CD4-positive, alpha-beta T cell (primary cell): ENCODE data around the gene YWHAG. TPM values are rescaled to one million over a fixed set of nuclear protein-coding genes. Genes with fewer than 3 reads are reported as not detected.
A peak's percentile ranks its signal among the peaks of the same experiment; 100 is the strongest.
"Not testable (repeated sequence)": the region's sequence is repeated elsewhere in the genome, so short reads cannot be mapped to it uniquely, and the experiment has no call there.

ENCODE experiments used
- ATAC-seq: fragments of 200-7000 bp; cut with Tn5 transposase; one replicate; pipeline ENCODE4 v1.10.0; 2022; ENCODE audit warnings: mild to moderate bottlenecking; ENCODE audit not compliant: poor library complexity
- CTCF ChIA-PET: fragments of 350-600 bp; sonication (Branson Sonifier 250); formaldehyde crosslinking; loops from one replicate; lab custom pipeline; 2021; ENCODE audit warnings: antibody characterized with exemption, inconsistent platforms; lab: Charles Lee
- POLR2A ChIA-PET: fragments of 350-600 bp; sonication (Branson Sonifier 250); formaldehyde crosslinking; loops from one replicate; lab custom pipeline; 2021; ENCODE audit warnings: antibody characterized with exemption, inconsistent platforms; lab: Charles Lee
- DNase-seq, 14 experiments: peaks; one replicate each; pipeline ENCODE4 v3.0.0-alpha.2; 2013 to 2020; ENCODE audit warnings: mixed read lengths in 2 of 14
- H3K27ac ChIP-seq, 2 donors: one replicate each; pipeline versions ENCODE4 v1.5.1 to v1.7.0; 2013; ENCODE audit warnings: low read length in 2 of 2, low read depth in 1 of 2, mild to moderate bottlenecking in 1 of 2
- H3K27me3 ChIP-seq, 2 experiments: 1 replicate in 1 of 2; 2 replicates in 1 of 2; pipeline versions ENCODE4 v1.6.1 to v1.7.0; 2013; ENCODE audit warnings: low read length in 2 of 2, control low read depth in 1 of 2, mild to moderate bottlenecking in 1 of 2, moderate library complexity in 1 of 2; ENCODE audit not compliant: insufficient read depth in 2 of 2, control insufficient read depth in 1 of 2
- H3K36me3 ChIP-seq: one replicate; pipeline ENCODE4 v1.6.1; 2013; ENCODE audit warnings: low read length, control low read depth; ENCODE audit not compliant: insufficient read depth
- H3K4me1 ChIP-seq: one replicate; pipeline ENCODE4 v1.6.1; 2013; ENCODE audit warnings: low read length, control low read depth; ENCODE audit not compliant: insufficient read depth
- H3K4me3 ChIP-seq: one replicate; pipeline ENCODE4 v1.5.1; 2013; ENCODE audit warnings: mild to moderate bottlenecking, low read length, moderate library complexity
- H3K9me3 ChIP-seq, 2 experiments: 1 replicate in 1 of 2; 2 replicates in 1 of 2; pipeline versions ENCODE4 v1.6.1 to v1.7.0; 2013; ENCODE audit warnings: low read length in 2 of 2, mild to moderate bottlenecking in 2 of 2, control low read depth in 1 of 2, moderate library complexity in 1 of 2; ENCODE audit not compliant: control insufficient read depth in 1 of 2, insufficient read depth in 1 of 2
- H3K27ac Mint-ChIP-seq: one replicate; pipeline ENCODE4 v1.8.0; 2020; ENCODE audit warnings: mixed read lengths
- H3K27me3 Mint-ChIP-seq: one replicate; pipeline ENCODE4 v1.8.0; 2021; ENCODE audit warnings: mixed read lengths
- H3K36me3 Mint-ChIP-seq: one replicate; pipeline ENCODE4 v1.8.0; 2021; ENCODE audit warnings: low read depth, mixed read lengths
- H3K4me1 Mint-ChIP-seq: one replicate; pipeline ENCODE4 v1.8.0; 2021; ENCODE audit warnings: low read depth, mixed read lengths
- H3K4me3 Mint-ChIP-seq: one replicate; pipeline ENCODE4 v1.8.0; 2020; ENCODE audit warnings: mild to moderate bottlenecking, mixed read lengths
- H3K9me3 Mint-ChIP-seq: one replicate; pipeline ENCODE4 v1.8.0; 2020; ENCODE audit warnings: mixed read lengths
- CTCF ChIP-seq: fragments of 200-600 bp; IDR thresholded peaks from one replicate; pipeline ENCODE4 v1.8.0; 2022; ENCODE audit warnings: antibody characterized with exemption, mild to moderate bottlenecking
- intact Hi-C, 2 experiments: fragments of 100-400 bp; cut with DNase I in 1 of 2; cut with micrococcal nuclease in 1 of 2; formaldehyde crosslinking; loops; one replicate each; pipeline versions ENCODE4 v1.15.1 to v1.9.0; 2023 to 2025; cut with DNase I, micrococcal nuclease
- total RNA-seq, 174 experiments: library from RNA in 2 of 174; stranded (reverse) in 2 of 174; gene quantifications; one replicate each; pipeline ENCODE4 v1.2.3 and lab custom pipeline; 2021 to 2026

Gene YWHAG
- total RNA-seq, 2 experiments from 2014 or later, result 23.4 to 24.3 TPM

DNA sequence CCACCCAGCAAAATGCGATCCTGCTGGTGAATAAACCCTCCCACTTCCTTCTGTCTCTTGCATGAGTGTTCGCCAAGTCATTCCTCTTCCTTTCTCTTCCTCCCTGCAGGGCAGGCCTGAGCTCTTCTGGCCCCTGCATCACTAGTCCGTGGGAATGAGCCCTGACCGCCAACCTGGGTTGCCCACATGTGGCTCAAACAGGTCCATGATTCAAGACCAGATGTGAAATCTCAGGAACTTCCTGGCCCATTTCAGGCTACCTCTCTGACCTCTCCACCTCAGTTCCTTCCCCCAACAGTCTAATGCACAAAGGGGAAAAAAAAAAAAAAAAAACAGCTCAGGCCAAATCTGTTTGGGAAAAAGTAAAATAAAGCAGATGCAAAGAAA, 5.4 kb upstream of the YWHAG start:
- Histone ChIP-seq H3K4me1 (peaks cover 21% of the 10 kb centered on the region), H3K4me3 (no peak overlapping the region), H3K27ac (no peak overlapping the region), H3K27me3 (no peaks in the 10 kb centered on the region), H3K36me3 (no peaks in the 10 kb centered on the region), H3K9me3 (no peaks in the 10 kb centered on the region)
- ChIA-PET CTCF (interaction anchor here (0.6 to 0.7 kb wide), 2 partner anchors 50 to 441 kb away, joined by 4 read pairs; no protein-coding TSS in a partner anchor), POLR2A (no interaction called here)
- DNase-seq (peak in 2 of 14 experiments; percentile 37 to 48), ATAC-seq (no peak)
- H3K4me1 Mint-ChIP-seq, result peaks cover 14% of the 10 kb centered on the region
- H3K9me3 Mint-ChIP-seq, result no peaks in the 10 kb centered on the region
- H3K4me3 Mint-ChIP-seq, result peak overlapping the region; percentile 39
- H3K36me3 Mint-ChIP-seq, result peaks cover 1% of the 10 kb centered on the region
- H3K27me3 Mint-ChIP-seq, result no peaks in the 10 kb centered on the region
- TF ChIP-seq CTCF, result no peak
- H3K27ac Mint-ChIP-seq, result no peak overlapping the region
- intact Hi-C loops, result no loop called here

- H3K36me3 ChIP-seq, H3K27ac ChIP-seq, H3K27me3 Mint-ChIP-seq, intact Hi-C loops, CTCF ChIA-PET, H3K4me3 Mint-ChIP-seq, H3K9me3 ChIP-seq, H3K27ac Mint-ChIP-seq, ATAC-seq, H3K36me3 Mint-ChIP-seq, DNase-seq, H3K4me3 ChIP-seq, H3K9me3 Mint-ChIP-seq, POLR2A ChIA-PET, H3K27me3 ChIP-seq: not testable (repeated sequence)
- H3K4me1 ChIP-seq, result peaks cover 21% of the 10 kb centered on the region
- peaks cover 14% of the 10 kb centered on the region for H3K4me1 Mint-ChIP-seq
Measured at GRCh38 chr7:76363754-76364153, 5.0 kb upstream of the YWHAG start.

DNA sequence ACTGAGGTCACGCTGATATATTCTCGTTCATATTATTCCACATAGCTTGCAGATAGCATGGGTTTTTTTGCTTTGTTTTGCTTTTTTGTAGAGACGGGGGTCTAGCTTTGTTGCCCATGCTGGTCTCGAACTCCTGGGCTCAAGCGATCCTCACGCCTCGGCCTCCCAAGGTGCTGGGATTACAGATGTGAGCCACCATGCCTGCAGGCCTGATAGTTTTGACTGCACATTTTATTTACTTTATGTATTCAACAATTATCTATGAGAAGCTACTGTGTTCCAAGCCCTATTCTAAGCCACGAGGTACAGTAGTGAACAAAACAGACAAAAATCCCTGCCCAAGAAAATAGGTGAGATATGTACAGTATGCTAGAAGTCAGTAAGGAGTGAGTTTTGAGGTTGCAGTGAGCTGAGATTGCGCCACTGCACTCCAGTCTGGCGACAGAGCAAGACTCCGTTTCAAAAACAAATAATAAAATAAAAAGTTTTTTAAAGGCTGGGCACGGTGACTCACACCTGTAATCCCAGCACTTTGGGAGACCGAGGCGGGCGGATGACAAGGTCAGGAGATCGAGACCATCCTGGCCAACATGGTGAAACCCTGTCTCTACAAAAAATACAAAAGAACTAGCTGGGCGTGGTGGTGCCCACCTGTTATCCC, 1.3 kb upstream of the YWHAG start:
- ChIA-PET CTCF (interaction anchor here (0.7 to 2.3 kb wide), 6 partner anchors 16 to 69 kb away, joined by 3 to 14 read pairs (median 4); no protein-coding TSS in a partner anchor), POLR2A (interaction anchor here (0.7 to 3.4 kb wide), 4 partner anchors 10 to 41 kb away, joined by 3 to 64 read pairs (median 16); no protein-coding TSS in a partner anchor)
- ATAC-seq (no peak), DNase-seq (no peak)
- H3K36me3 Mint-ChIP-seq, result peaks cover 34% of the 10 kb centered on the region
- peaks cover 39% of the 10 kb centered on the region for H3K4me1 Mint-ChIP-seq
- intact Hi-C loops, result loop anchor here (1.0 to 5.0 kb wide), 5 partner anchors 32 to 183 kb away; no protein-coding TSS in a partner anchor
- H3K4me3 ChIP-seq, result peak overlapping the region; percentile 97
- no peaks in the 10 kb centered on the region for H3K27me3 ChIP-seq
- no peak for TF ChIP-seq CTCF
- no peaks in the 10 kb centered on the region for H3K9me3 Mint-ChIP-seq
- H3K27ac ChIP-seq, result no peak overlapping the region
- peak overlapping the region; percentile 96 for H3K4me3 Mint-ChIP-seq
- no peaks in the 10 kb centered on the region for H3K9me3 ChIP-seq
- H3K36me3 ChIP-seq, result peaks cover 6% of the 10 kb centered on the region
- peaks cover 30% of the 10 kb centered on the region for H3K4me1 ChIP-seq
- H3K27me3 Mint-ChIP-seq, result no peaks in the 10 kb centered on the region
- peak overlapping the region; percentile 90 for H3K27ac Mint-ChIP-seq
